ENCODE data around the gene ARRB1.

ARRB1 gene

DNA sequence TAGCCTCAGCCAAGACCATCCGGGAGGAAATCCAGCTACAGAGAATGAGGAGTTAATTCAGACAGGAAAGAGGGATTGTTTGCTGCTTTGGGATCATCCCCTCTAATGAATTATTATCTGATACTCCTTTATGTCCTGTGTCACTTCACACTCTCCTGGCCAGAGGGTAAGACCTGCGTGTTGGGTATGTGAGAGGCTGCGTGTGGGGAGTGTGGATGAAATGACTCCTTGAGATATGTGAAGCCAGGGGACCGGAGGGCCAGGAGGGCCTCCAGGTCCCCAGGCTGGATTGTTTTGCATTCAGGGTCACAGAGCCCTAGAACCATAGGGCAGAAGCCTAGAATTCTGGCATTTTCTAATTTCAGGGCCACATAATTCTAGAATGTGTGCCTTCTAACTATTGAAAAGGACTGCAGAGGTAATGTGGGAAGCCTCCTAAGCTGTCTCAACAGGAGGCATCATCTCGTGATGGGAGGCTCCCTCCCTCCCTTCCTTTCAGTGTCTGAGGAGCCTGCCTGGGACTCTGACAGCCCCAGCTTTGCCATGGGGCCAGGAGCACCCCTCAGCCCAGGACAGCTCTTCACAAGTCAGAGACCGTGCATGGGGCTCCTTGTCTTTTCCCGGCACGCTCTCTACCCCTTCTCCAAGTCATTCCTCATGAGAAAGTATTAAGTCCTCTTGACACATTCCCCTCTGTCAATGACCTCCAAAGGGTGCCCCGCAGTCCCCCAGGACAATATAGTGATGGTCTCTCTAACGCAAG lies 107.2 kb downstream of the ARRB1 start:
- DNase-seq = no peak

DNA sequence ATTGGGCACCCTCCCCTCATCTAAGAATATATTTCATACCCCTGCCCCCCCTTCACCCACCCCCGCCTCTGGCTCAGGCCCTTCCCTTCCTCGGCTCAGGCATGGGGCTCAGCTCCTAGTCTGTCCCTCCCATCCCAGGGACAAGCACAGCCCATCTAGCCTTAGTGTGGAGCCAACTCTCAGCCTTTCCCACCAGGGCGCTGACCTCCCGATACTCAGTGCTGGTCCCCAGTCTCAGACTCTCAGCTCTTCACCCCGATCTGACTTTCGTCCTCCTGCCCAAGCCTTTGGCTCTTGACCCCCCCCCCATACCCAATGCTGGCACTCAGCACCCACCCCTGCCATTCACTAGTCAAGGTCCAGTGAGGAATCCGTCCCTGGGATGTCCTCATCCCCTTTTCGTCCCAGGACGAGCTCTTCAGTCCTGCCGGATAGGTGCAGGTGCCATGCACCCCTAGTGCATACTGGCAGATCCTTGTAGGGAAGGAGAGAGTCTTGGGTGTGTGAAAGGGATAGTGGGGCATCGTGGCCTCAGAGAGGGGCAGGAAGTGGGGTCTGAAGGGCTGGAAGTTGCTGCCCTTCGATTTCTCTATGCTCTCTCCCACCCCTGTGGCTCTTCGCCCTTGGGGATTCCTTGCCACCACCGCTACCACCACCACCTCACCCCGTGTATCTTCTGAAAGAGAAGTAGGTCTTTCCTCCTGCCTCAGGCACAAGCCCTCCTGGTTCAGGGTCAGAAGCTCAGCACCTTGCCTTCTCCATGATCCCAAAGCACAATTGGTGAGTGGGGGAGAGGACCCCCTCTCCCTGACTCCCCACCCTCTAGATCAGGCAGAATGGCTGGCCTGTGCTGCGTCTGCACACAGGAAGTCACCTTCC lies 108.5 kb downstream of the ARRB1 start:
- DNase-seq = no peak

DNA sequence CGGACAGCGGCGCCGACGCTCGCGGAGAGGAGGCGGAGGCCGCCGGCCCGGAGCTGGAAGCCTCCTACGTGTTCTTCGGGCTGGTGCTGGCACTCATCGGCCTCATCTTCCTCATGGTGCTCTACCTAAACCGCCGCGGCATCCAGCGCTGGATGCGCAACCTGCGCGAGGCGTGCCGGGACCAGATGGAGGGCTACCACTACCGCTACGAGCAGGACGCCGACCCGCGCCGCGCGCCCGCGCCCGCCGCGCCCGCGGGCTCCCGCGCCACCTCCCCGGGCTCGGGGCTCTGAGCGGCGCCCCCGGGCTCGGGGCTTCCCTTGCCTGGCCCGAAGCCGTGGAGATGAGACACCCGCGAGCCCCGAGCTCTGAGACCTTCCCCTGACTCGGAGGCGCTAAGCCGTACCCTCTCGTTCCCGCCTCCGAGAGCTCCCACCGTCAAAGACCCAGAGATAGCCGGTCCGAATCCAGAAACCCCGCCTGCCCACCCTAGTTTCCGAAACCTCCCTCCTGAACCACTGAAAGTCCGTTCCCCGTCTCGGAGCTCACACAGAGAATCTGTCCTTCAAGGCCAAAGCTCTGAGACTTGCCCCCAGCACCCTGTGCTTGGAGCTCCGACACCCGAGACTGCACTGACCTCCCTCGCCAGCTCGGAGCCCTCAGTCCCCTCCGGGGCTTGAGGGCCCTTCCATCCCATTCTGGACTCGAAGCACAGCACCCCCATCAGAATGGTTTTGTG lies 109.4 kb downstream of the ARRB1 start:
- DNase-seq = no peak

DNA sequence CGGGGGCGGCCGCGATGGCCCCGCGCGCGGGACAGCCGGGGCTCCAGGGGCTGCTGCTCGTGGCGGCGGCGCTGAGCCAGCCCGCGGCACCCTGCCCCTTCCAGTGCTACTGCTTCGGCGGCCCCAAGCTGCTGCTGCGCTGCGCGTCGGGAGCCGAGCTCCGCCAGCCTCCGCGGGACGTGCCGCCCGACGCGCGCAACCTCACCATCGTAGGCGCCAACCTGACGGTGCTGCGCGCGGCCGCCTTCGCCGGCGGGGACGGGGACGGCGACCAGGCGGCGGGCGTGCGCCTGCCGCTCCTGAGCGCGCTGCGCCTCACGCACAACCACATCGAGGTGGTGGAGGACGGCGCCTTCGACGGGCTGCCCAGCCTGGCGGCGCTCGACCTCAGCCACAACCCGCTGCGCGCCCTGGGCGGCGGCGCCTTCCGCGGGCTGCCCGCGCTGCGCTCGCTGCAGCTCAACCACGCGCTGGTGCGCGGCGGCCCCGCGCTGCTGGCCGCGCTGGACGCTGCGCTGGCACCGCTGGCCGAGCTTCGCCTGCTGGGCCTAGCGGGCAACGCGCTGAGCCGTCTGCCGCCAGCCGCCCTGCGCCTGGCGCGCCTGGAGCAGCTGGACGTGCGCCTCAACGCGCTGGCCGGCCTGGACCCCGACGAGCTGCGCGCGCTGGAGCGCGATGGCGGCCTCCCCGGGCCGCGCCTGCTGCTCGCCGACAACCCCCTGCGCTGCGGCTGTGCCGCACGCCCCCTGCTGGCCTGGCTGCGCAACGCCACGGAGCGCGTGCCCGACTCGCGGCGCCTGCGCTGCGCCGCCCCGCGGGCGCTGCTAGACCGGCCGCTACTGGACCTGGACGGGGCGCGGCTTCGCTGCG lies 110.2 kb downstream of the ARRB1 start:
- peak; percentile 95 for DNase-seq

DNA sequence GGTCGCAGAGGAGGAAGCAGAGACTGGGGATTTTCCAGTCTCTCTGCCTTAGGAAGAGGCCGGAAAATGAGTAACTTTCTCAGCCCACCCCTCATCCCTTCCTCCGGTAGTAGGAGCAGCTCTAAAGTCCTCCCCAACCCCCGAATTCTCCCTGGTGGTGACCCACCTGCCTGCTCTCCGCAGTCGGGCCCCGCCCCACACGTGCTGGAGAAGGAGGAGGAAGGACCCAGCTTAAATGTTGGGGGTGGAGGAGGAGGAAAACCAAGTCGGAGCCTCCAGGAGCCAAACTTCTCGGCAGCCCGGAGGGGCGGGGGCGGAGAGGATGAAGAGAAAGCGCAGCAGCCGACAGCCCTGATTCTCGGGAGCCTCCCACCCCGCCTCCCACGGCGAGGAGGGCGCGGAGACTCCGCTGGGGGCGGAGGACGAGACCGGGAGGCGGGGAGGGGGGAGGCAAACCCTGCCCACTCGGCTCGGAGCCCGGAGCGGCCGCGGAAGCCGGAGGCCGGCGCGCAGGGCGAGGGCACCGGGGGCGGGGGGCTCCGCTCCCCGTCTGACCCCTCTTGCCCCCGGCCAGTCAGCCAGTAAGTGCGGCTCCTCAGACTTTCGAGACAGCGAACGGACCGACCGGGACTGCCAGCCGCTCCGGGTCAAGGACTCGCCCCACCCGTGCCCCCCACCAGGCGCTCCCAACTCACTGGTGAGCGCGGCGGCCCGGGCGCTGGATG lies 111.0 kb downstream of the ARRB1 start, which contains the start of gene TPBGL:
TSS of gene TPBGL (plus strand) at position 464 of the 725 bp plus-strand sequence. CDS start 276 bp downstream, outside the sequence.
- no peak for DNase-seq

DNA sequence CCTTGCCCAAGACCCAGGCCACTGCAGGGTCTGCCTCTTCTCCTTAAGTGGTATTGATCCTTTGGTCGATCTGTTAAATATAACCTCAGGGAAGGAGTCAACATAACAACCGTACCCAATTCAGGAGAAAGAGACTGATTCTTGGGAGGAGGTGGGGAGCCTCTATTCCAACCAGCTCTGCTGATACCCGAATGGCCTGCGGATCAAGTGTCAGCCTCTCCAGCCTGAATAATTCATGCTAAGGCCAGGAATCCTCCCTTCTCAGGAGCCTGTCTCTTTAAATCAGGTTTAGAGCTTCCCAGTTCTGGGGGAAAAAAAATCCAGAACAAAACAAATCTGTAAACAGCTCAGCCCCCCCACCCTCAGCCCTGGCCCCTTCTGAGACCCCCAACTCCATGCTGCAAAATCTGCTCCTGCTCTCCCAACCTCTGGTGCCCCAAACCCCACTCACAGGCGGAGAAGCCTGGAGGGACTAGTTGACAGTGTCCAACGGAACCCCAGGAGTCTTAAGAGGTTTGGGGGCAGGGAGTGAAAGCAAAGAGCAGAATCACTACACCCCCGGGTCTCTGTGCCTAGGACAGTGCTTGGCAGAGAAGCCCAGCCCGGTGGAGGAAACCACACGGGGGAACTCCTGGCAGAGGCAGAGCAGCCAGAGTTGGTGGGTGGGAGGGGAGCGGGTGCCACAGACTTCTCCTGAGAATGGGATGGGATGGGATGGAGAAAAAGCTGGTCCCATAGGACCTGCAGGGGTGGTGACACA lies 111.8 kb downstream of the ARRB1 start:
- DNase-seq = no peak

DNA sequence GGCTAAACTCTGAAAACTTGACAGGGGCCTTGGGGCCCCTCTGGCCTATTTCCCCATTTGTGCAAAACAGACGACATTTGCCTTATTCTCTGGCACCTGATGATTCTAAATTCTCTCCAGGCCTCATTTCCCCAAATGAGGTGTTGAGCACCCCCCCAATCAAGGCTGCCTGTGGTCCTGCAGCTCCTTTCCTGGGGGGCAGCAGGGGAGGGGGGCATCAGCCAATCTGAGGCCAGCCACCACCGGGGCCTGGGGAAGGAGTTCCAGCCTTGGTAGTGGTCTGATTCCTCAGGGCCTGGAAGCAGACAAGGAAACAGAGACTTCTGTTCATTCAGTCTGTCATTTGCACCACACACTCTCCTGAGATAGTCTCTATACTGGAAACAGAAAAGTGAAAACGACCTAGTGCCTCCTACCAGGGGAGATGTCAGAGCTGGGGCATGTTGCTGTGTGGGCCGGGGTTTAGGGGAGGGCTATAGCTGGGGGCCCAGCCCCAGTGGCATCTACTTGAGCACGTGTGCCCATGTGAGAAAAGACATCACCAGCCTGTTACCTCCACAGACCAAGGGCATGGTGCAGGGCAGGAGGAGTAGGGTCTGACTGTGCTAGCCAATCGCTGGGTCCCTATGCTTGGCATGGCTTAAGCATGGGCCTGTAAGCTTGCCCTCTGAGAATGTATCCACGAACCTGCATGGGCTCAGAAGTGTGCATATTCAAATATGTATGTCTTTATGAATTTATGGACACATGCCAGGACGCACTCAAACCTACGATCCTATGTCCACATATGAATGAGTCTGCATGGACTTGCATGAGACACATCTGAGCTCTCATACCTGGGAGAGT lies 112.6 kb downstream of the ARRB1 start:
- no peak for DNase-seq

DNA sequence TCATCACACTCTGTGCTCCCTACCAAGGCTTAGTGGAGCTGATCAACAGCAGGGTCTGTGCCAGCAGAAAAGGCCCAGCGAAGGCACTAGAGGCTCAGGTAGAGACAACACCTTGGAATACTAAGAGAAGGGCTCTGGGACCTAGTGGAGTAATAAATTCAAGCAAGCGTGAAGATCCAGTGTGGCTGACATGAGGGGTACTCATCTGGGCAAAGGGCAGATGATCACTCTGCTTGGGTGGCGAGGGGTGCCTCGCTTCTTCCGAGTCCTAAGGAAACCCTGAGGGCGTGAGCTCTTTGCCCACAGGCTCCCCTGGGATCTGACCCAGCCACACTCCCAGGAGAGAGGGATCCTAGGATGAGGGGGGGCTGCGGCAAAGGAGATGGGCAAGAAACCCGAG lies 114.4 kb downstream of the ARRB1 start:
- DNase-seq = no peak

DNA sequence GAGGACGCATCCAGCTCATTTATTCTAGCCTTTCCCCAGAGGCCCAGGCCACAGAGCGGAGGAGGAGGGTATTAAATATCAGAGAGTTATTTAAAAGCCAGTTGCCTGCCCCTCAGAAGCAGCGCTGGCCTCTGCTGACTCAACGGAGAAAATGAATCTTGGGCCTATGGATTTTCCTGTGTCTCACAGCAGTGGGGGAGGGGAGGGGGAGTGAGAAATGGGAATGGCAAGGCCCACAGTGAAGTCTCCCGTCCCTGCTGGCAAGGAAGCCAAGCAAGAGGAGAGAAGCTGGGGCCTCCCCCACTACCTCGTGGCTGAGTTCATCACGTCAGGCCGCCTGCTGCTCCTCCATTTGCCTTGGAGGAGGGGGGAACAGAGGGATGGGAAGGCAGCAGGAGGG lies 115.4 kb downstream of the ARRB1 start:
- DNase-seq = no peak

DNA sequence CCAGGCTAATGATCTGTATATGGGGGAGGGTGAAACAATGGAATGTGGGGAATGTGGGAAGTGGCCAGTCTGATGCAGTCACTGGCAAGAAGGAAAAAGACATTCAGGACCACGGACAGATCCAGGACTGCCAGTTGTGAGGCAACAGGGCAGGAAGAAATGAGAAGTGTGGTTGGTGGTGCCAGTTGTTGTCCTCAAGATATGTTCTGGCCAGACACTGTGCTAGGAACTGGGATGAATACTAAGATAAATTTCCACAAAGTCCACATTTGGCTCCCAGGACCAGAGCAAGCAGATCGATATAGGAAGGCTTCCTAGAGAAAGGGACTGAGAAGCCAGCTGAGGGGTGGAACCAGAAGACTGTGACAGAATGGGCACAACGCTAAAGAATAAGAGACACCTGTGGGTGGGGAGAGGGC lies 117.7 kb downstream of the ARRB1 start:
- no peak for DNase-seq

DNA sequence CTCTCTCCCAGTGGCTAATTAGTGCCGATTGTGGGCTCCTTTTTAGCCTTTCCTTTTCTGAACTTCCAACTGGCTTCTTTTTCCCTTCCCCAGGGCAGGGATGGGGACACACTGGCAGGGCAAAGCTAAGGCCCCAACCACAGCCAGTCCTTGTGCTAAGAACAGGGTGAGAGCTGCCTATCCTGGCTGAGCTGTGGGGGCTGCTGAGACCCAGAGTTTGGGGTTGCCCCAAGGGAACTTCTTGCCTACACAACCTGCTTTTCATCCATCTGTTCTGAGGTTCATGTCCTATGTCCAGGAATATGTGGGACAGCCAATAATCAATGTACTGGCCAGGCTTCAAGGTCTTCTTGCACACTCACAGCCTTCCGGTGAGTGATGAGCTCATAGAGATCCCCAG lies 120.8 kb downstream of the ARRB1 start:
- DNase-seq = no peak

DNA sequence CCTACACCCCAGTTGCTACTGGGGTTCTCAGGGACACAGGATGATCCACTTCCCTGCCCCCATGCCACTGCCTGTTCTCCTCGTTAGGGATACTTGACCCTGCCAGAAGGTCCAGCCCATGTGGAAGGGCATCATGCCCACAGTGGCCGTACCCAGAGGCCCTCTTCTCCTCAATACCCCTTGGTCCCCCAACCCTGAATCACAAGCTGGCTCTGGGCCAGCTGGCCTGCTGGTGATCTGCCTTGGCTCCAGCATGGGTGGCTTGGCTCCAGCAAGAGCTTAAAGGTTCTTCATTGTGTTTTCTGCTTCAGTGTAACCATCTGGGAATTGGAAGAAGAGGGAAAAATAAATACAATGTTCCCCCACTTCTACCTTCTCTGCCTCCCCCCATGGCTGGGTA lies 122.0 kb downstream of the ARRB1 start:
- DNase-seq = no peak

DNA sequence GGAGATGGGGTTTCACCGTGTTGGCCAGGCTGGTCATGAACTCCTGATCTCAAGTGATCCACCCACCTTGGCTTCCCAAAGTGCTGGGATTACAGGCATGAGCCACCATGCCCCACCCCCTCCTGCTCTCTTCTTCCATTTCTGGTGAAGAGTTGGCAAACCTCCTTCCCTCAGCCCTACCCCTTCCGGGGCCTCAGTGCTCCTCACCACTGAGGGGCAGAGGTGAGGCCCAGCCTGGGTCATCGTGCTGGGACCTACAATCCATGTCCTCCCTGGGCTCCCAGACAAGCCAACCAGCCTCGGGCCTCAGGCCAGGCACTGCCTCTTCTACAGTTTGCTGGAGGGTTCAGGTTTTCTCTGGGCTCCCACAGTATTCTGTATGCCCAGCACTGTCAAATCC lies 125.7 kb downstream of the ARRB1 start:
- DNase-seq = no peak

DNA sequence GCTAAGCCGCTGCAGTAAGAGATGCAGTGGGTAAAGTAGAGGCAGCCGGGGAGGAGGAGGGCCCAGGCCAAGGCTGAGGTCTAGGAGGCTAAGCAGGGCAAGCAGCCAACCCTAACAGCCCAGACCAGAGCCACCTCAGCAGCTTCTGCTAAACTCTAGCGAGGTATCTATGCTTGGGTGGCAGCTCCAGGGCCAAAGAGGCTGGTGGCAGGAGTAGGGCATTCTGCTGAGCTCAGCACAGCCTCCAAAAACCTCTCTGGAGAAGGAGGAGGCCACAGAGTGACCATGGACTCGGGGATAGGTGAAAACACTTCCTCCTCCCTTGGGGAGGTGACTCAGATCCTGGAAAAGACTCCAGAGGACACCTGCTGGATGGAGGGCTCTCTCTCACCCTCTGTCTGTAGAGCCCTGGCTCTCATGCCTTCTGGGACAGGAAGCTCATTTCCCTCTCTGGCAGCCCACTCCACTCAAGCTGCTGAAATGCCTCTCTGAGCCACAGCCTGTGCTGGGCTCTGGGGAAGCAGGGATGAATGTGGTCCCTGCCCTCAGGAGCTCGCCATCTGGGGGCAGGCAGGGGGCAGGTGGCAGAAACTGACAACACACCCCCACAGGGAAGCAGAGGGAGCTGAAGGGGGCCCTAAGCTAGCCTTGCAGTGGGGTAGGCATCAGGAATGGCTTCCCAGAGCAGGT lies 127.4 kb downstream of the ARRB1 start:
- no peak for DNase-seq

DNA sequence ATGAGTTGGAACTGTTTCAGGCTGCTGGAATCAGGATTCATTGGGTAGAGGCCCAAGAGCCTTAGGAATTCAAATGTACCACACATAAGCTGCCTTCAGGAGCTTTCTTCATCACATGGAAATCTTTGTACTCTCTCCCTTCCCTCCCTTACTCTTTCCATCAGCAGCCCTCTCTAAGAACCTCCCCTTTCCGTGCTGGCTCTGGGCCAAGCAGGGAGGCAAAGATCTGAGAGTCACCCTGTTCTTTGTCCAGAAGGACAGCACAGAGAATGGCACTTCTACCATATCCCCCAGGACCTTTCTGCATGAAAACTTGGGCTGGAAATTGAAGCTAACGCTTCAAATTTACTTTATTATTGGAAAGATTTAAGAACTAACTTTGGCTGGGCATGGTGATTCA lies 131.6 kb downstream of the ARRB1 start:
- no peak for DNase-seq

DNA sequence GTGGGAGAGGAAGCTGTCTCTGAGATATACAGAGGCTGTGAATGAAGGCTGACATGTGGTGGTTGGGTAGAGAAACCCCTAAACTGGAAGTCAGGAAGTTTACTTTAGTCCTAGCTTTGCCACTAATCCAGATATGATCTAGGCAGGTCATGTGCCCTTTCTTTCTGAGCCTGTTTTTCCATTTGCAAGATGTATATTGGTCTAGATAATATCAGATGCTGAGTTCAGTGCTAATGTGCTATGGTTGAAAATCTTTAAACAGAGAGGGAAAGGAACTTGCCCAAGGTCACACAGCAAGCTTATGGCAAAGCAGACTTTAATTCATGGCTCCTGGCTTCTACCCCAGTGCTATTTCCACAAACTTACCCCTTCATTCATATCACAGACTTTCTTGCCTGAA lies 136.6 kb downstream of the ARRB1 start:
- DNase-seq = no peak

DNA sequence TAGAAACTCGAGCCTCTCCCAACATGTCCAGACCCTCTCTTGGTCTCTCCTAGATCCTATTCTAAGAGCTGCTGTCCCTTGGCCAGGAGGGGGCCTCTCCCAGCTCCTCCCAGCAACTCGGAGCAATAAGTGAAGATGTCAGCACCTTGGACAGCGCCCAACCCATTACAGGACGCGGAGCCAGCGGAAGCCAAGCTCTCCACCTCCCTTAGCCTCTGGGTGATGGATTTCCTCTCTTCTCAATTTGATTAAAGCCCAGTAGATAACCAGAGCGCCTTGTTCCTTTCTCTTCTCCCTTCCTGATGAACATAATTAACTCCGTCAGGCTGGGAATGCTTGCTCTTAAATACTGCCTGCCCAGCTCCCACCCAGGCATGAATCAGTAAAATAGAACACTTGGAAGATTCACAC lies 137.0 kb downstream of the ARRB1 start:
- no peak for DNase-seq
